ENCODE results near the gene DDB1.
"Not testable (repeated sequence)": the region's sequence is repeated elsewhere in the genome, so short reads cannot be mapped to it uniquely, and the experiment has no call there.

DDB1 gene

GRCh38 chr11:61274084-61274483, 58.8 kb downstream of the DDB1 start:
- no peak for DNase-seq
- H3K27ac Mint-ChIP-seq: peak overlapping the region in 1 of 2 donors; percentile 45
- H3K9me3 Mint-ChIP-seq: no peaks in the 10 kb centered on the region
- ATAC-seq: no peak
- H3K4me3 Mint-ChIP-seq: no peak overlapping the region
- H3K4me1 Mint-ChIP-seq: no peaks in the 10 kb centered on the region
- no peaks in the 10 kb centered on the region for H3K27me3 Mint-ChIP-seq

DNA sequence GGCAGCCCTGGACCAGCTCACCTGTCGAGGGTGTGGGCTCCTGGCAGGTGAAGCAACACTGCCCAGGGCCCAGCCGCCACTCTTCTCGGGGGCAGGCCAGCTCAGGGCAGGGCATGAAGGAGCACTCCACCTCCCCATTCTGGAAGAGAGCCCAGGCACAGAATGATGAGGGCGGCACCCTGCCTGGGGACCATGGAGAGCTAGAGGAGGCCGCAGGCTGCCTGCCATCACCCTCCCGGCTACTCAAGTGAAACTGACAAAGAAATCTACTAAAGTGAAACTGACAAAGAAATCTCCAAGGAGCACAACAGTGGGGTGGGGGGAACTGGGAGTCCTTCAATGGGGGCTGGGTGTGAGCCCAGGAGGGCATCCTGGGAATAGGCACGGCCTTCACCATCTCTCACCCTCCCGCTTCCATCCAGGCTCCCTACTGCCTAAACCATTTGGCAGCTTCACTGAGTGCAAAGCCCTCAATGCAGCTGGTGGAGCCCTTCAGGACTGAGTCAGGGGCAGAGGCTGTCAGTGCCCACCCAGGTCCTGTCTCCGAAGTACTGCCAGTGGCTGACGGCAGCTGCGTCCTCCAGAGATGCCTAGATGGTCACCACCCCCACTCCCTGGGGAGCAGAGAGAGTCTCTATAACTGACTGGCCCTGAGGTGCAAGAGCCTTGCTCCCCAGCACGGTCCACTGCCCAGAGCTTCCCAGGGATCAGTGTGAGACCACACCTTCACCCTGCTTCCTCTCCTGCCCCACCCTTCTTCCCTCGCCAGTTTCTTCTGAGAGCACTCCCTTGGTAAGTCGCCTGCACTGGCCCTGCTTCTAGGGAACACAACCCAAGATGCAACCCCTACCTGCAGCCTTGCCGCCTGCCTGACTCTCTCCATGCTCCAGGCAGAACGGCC, 59.5 kb downstream of the DDB1 start:
- Mint-ChIP-seq H3K4me1 (no peaks in the 10 kb centered on the region), H3K27me3 (no peaks in the 10 kb centered on the region), H3K27ac (peak overlapping the region in 1 of 2 donors; percentile 45), H3K4me3 (no peak overlapping the region), H3K9me3 (no peaks in the 10 kb centered on the region)
- DNase-seq (no peak), ATAC-seq (no peak)

DNA sequence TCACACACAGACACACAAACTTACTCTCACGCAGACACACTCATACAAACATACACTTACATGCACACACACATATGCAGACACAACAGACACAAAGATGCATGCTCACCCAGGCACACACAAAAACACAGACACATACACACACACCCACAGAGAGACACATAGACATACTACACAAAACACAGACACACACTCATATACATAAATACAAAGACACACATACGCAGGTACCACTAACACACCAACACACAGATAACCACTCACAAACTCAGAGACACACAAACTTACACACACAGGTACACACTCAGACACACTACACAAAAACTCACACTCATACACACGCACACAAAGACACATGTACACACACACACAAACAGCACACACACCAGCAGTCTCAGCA, 60.2 kb downstream of the DDB1 start:
- Mint-ChIP-seq H3K27ac (no peak overlapping the region), H3K27me3 (no peaks in the 10 kb centered on the region), H3K4me1 (no peaks in the 10 kb centered on the region), H3K4me3 (no peak overlapping the region), H3K9me3 (no peaks in the 10 kb centered on the region)
- ATAC-seq (no peak), DNase-seq (no peak)

- peak overlapping the region in 1 of 2 donors; percentile 38 for H3K27ac Mint-ChIP-seq
- ATAC-seq (peak; percentile 80), DNase-seq (no peak)
Measured at GRCh38 chr11:61270354-61271076, 62.4 kb downstream of the DDB1 start.

DNA sequence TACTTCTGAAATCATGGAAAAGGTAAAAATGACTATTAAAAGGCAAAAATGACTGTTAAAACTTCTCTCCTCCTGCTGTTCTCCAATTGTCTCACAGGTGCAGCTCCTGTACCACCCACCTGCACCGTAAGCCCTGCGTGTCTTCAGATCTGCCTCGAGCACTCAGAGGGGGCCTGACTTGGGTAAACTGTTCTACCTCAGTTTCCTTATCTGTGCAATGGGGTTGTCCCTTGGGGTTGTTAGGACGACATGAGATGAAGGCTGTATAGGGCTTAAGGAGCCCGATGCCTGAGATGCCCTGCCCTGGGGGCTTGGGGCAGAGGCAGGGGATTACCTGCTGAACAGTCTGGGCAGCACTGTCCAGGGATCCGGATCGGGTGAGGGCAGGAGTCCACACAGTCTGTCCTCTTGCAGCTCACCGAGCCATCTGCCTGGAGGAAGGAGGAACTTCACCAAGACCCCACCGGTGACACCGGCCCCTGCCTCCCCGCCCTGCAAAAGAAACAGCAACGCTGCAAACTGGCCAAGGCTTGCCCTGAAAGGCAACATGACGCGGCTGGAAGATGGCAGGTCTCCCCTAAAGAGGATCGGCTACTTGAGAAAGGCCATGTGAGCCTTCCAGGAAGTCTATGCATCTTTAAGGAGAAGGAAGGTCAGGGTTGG, 64.2 kb downstream of the DDB1 start:
- DNase-seq (no peak), ATAC-seq (no peak)
- no peak overlapping the region for H3K27ac Mint-ChIP-seq
- no peaks in the 10 kb centered on the region for H3K4me1 Mint-ChIP-seq
- no peaks in the 10 kb centered on the region for H3K9me3 Mint-ChIP-seq
- no peaks in the 10 kb centered on the region for H3K27me3 Mint-ChIP-seq
- no peak overlapping the region for H3K4me3 Mint-ChIP-seq

More at GRCh38 chr11:61270354-61271076, 62.4 kb downstream of the DDB1 start:
- Mint-ChIP-seq H3K9me3 (no peaks in the 10 kb centered on the region), H3K4me3 (no peak overlapping the region), H3K4me1 (no peaks in the 10 kb centered on the region), H3K27me3 (no peaks in the 10 kb centered on the region)

- DNase-seq (no peak), ATAC-seq (no peak)
- Mint-ChIP-seq H3K4me1 (no peaks in the 10 kb centered on the region), H3K27ac (no peak overlapping the region), H3K9me3 (no peaks in the 10 kb centered on the region), H3K4me3 (no peak overlapping the region), H3K27me3 (no peaks in the 10 kb centered on the region)
Measured at GRCh38 chr11:61267437-61267841, 65.5 kb downstream of the DDB1 start.

GRCh38 chr11:61266602-61267001, 66.3 kb downstream of the DDB1 start:
- Mint-ChIP-seq H3K4me3 (no peak overlapping the region), H3K9me3 (no peaks in the 10 kb centered on the region), H3K27me3 (no peaks in the 10 kb centered on the region), H3K27ac (no peak overlapping the region), H3K4me1 (no peaks in the 10 kb centered on the region)
- ATAC-seq: no peak
- DNase-seq: no peak

DNA sequence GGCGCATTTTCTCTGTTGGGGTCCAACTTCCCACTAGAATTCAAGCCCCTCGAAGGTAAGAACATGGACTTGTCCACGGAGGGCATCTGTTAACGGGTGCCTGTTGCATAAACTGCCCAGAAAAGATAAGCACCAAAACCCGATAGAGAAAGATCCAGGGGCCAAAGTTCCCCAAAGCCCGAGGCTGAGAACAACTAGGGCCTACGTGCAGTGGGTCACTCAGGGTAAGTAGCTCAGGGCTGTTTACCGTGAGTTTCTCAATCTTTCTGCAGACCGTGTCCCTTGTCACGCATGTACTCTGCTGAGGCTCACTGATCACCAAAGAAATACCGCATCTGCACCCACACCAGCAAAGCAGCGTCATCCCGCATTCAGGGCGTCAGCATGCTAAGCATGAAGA, 67.5 kb downstream of the DDB1 start:
- ATAC-seq: no peak
- Mint-ChIP-seq H3K4me3 (no peak overlapping the region), H3K4me1 (no peaks in the 10 kb centered on the region)

GRCh38 chr11:61264795-61265194, 68.1 kb downstream of the DDB1 start:
- no peak for DNase-seq
- Mint-ChIP-seq H3K4me1 (no peaks in the 10 kb centered on the region), H3K27me3 (no peaks in the 10 kb centered on the region), H3K27ac (peak overlapping the region in 1 of 2 donors; percentile 29), H3K4me3 (no peak overlapping the region), H3K9me3 (no peaks in the 10 kb centered on the region)
- no peak for ATAC-seq

More for the DNA sequence above, 67.5 kb downstream of the DDB1 start:
- no peak for DNase-seq
- no peaks in the 10 kb centered on the region for H3K9me3 Mint-ChIP-seq
- no peaks in the 10 kb centered on the region for H3K27me3 Mint-ChIP-seq
- no peak overlapping the region for H3K27ac Mint-ChIP-seq

- Mint-ChIP-seq H3K4me1 (no peaks in the 10 kb centered on the region), H3K27ac (no peak overlapping the region), H3K27me3 (no peaks in the 10 kb centered on the region), H3K9me3 (no peaks in the 10 kb centered on the region), H3K4me3 (no peak overlapping the region)
- no peak for ATAC-seq
- DNase-seq: no peak
Measured at GRCh38 chr11:61264371-61264770, 68.5 kb downstream of the DDB1 start.

DNA sequence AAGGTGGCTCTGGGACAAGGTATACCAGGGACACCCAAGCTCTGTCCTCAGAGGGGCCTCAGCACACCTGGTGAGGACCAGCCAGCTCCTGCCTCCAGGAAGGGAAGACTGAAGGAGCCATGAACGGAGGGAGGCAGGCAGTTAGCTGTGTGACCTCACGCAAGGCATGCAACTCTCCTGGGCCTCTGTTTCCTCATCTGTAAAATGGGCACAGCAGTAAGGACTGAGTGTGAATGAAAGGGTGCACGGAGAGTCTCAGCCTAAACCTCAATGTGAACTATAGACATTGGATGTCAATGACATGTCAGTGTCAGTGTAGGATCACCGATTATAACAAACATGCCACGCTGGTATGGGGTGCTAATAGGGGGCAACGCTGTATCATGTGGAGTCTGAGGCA, 73.5 kb downstream of the DDB1 start:
- H3K4me1 Mint-ChIP-seq: no peaks in the 10 kb centered on the region
- no peak for DNase-seq
- H3K27me3 Mint-ChIP-seq: no peaks in the 10 kb centered on the region
- ATAC-seq: no peak
- H3K4me3 Mint-ChIP-seq: no peak overlapping the region
- no peak overlapping the region for H3K27ac Mint-ChIP-seq
- H3K9me3 Mint-ChIP-seq: no peaks in the 10 kb centered on the region

- no peak for DNase-seq
- no peaks in the 10 kb centered on the region for H3K4me1 Mint-ChIP-seq
- no peaks in the 10 kb centered on the region for H3K27me3 Mint-ChIP-seq
- H3K4me3 Mint-ChIP-seq: no peak overlapping the region
- ATAC-seq: no peak
- H3K27ac Mint-ChIP-seq: no peak overlapping the region
- no peaks in the 10 kb centered on the region for H3K9me3 Mint-ChIP-seq
Measured at GRCh38 chr11:61258546-61258945, 74.4 kb downstream of the DDB1 start.

GRCh38 chr11:61256710-61257482, 76.0 kb downstream of the DDB1 start:
- Mint-ChIP-seq H3K4me3 (no peak overlapping the region), H3K27ac (no peak overlapping the region), H3K9me3 (no peaks in the 10 kb centered on the region), H3K4me1 (no peaks in the 10 kb centered on the region), H3K27me3 (no peaks in the 10 kb centered on the region)
- ATAC-seq: no peak
- no peak for DNase-seq

GRCh38 chr11:61254403-61255025, 78.4 kb downstream of the DDB1 start:
- ATAC-seq (peak; percentile 89), DNase-seq (peak; percentile 65)
- Mint-ChIP-seq H3K9me3 (no peaks in the 10 kb centered on the region), H3K27ac (no peak overlapping the region), H3K4me3 (no peak overlapping the region), H3K4me1 (no peaks in the 10 kb centered on the region), H3K27me3 (no peaks in the 10 kb centered on the region)

GRCh38 chr11:61252332-61252731, 80.6 kb downstream of the DDB1 start:
- not testable (repeated sequence) for H3K27ac Mint-ChIP-seq, H3K9me3 Mint-ChIP-seq, H3K4me3 Mint-ChIP-seq, H3K4me1 Mint-ChIP-seq, DNase-seq, H3K27me3 Mint-ChIP-seq, ATAC-seq
